Cardiac ventricle fibroblast (primary cell): ENCODE results near the gene GGCT. TPM values are rescaled to one million over a fixed set of nuclear protein-coding genes. Genes with fewer than 3 reads are reported as not detected.

Source experiments
- total RNA-seq: library from RNA; depleted of rRNA; stranded (reverse); fragments of >200 nt; gene quantifications from 2 replicates; pipeline ENCODE4 v1.2.3, GENCODE V29; 2015

Gene GGCT
- total RNA-seq, result 40.0 and 44.1 TPM in 2 replicates

GRCh38 chr7:30504301-30505173, at the start of gene GGCT:
Gene GGCT (minus strand): TSS chr7:30504829. CDS start chr7:30504709, 120 bp downstream.

GRCh38 chr7:30478349-30479201, 26.1 kb downstream of the GGCT start, which contains the start of gene NOD1:
Gene NOD1 (minus strand): TSS chr7:30478784. CDS start chr7:30456921, 21,863 bp downstream.

Other genes with a start within 250 kb of the GGCT start
- 8.2 and 8.7 TPM in 2 replicates for gene ZNRF2, start 220.2 kb downstream of the GGCT start, total RNA-seq
- gene NOD1, start 26.0 kb downstream of the GGCT start, total RNA-seq, result 9.3 and 12.4 TPM in 2 replicates
- 117 and 144 TPM in 2 replicates for gene GARS1, start 90.0 kb upstream of the GGCT start, total RNA-seq
- gene CRHR2, start 177.6 kb upstream of the GGCT start, total RNA-seq, result not detected in 2 replicates
- gene INMT, start 247.3 kb upstream of the GGCT start, total RNA-seq, result 181 and 220 TPM in 2 replicates